GM23338 (cell line): Measurements from ENCODE around the gene PSMG1. TPM values are rescaled to one million over a fixed set of nuclear protein-coding genes. Genes with fewer than 3 reads are reported as not detected.
"Not testable (repeated sequence)": the region's sequence is repeated elsewhere in the genome, so short reads cannot be mapped to it uniquely, and the experiment has no call there.

Experiments used
- ATAC-seq: fragments of 200-7000 bp; cut with Tn5 transposase; 3 replicates; pipeline ENCODE4 v1.9.1; 2020
- DNase-seq: peaks from one replicate; pipeline ENCODE4 v3.0.0-alpha.2; 2015; ENCODE audit warnings: low spot score
- H2AFZ ChIP-seq: fragments of 200-600 bp; sonication (generic); 2 replicates; pipeline ENCODE4 v1.8.0; 2016; ENCODE audit warnings: antibody characterized with exemption, mild to moderate bottlenecking, moderate library complexity
- H3F3A ChIP-seq: fragments of 200-600 bp; sonication (generic); replicated peaks from 2 replicates; pipeline ENCODE4 v1.8.0; 2017; ENCODE audit warnings: antibody characterized with exemption, mixed run types, low read depth
- H3K27ac ChIP-seq: fragments of 200-600 bp; sonication (generic); 2 replicates; pipeline ENCODE4 v1.6.1; 2016; ENCODE audit warnings: low read depth
- H3K27me3 ChIP-seq: fragments of 200-600 bp; sonication (generic); 2 replicates; pipeline ENCODE4 v1.8.0; 2016; ENCODE audit warnings: mild to moderate bottlenecking, mixed run types, moderate library complexity; ENCODE audit not compliant: insufficient read depth
- H3K36me3 ChIP-seq: fragments of 200-600 bp; sonication (generic); 2 replicates; pipeline ENCODE4 v1.8.0; 2016; ENCODE audit warnings: mild to moderate bottlenecking; ENCODE audit not compliant: insufficient read depth
- H3K4me1 ChIP-seq: fragments of 200-600 bp; sonication (generic); 2 replicates; pipeline ENCODE4 v1.8.0; 2016; ENCODE audit warnings: mild to moderate bottlenecking, moderate library complexity; ENCODE audit not compliant: insufficient read depth
- H3K4me2 ChIP-seq: fragments of 200-600 bp; sonication (generic); 2 replicates; pipeline ENCODE4 v1.7.1; 2017; ENCODE audit warnings: mixed run types
- H3K4me3 ChIP-seq: fragments of 200-600 bp; sonication (generic); 2 replicates; pipeline ENCODE4 v1.6.1; 2016; ENCODE audit warnings: mixed run types
- H3K79me2 ChIP-seq: fragments of 200-600 bp; sonication (generic); replicated peaks from 2 replicates; pipeline ENCODE4 v1.8.0; 2017; ENCODE audit warnings: mild to moderate bottlenecking; ENCODE audit not compliant: insufficient read depth
- H3K9me2 ChIP-seq: fragments of 200-600 bp; sonication (generic); 2 replicates; pipeline ENCODE4 v1.8.0; 2017; ENCODE audit not compliant: insufficient read depth
- H4K20me1 ChIP-seq: fragments of 200-600 bp; sonication (generic); replicated peaks from 2 replicates; pipeline ENCODE4 v1.8.0; 2017; ENCODE audit warnings: mild to moderate bottlenecking; ENCODE audit not compliant: insufficient read depth
- H3K27ac Mint-ChIP-seq: 2 replicates; pipeline ENCODE4 v1.8.0; 2020; ENCODE audit warnings: inconsistent platforms, mild to moderate bottlenecking, moderate library complexity, mixed read lengths
- H3K27me3 Mint-ChIP-seq: 3 replicates; pipeline ENCODE4 v1.8.0; 2022; ENCODE audit warnings: low read depth, mild to moderate bottlenecking, moderate library complexity, mixed read lengths, inconsistent platforms; ENCODE audit not compliant: insufficient read depth, poor library complexity
- H3K36me3 Mint-ChIP-seq: 3 replicates; pipeline ENCODE4 v1.8.0; 2021; ENCODE audit warnings: low read depth, mild to moderate bottlenecking, inconsistent platforms, moderate library complexity, mixed read lengths
- H3K4me1 Mint-ChIP-seq: 3 replicates; pipeline ENCODE4 v1.8.0; 2020; ENCODE audit warnings: mild to moderate bottlenecking, inconsistent platforms, mixed read lengths
- H3K4me3 Mint-ChIP-seq: 3 replicates; pipeline ENCODE4 v1.8.0; 2021; ENCODE audit warnings: moderate library complexity, mild to moderate bottlenecking, inconsistent platforms, mixed read lengths
- H3K9me3 Mint-ChIP-seq: 3 replicates; pipeline ENCODE4 v1.8.0; 2020; ENCODE audit warnings: moderate library complexity, mild to moderate bottlenecking, inconsistent platforms, mixed read lengths
- EZH2 ChIP-seq: fragments of 200-600 bp; sonication (generic); IDR thresholded peaks from one replicate; pipeline ENCODE4 v1.8.0; 2017; ENCODE audit warnings: antibody characterized with exemption, mild to moderate bottlenecking, low read depth; ENCODE audit not compliant: unreplicated experiment
- EZH2phosphoT487 ChIP-seq: fragments of 200-600 bp; sonication (generic); IDR thresholded peaks from one replicate; pipeline ENCODE4 v1.8.1; 2018; ENCODE audit warnings: antibody characterized with exemption; ENCODE audit not compliant: unreplicated experiment
- NANOG ChIP-seq: IDR thresholded peaks from 2 replicates; pipeline ENCODE4 v1.6.1; 2016; ENCODE audit warnings: antibody characterized with exemption, borderline replicate concordance
- REST ChIP-seq: IDR thresholded peaks from one replicate; pipeline ENCODE4 v1.6.1; 2018; ENCODE audit warnings: antibody characterized with exemption; ENCODE audit not compliant: unreplicated experiment
- STAT1 ChIP-seq: IDR thresholded peaks from one replicate; pipeline ENCODE4 v1.6.1; 2016; ENCODE audit warnings: antibody characterized with exemption; ENCODE audit not compliant: unreplicated experiment
- ZNF331 ChIP-seq: fragments of 250-450 bp; sonication (Bioruptor Pico); IDR thresholded peaks from 2 replicates; pipeline ENCODE4 v1.5.0; 2020; ENCODE audit warnings: low read depth, mild to moderate bottlenecking, moderate library complexity
- ZNF462 ChIP-seq: fragments of 250-450 bp; sonication (Bioruptor Pico); IDR thresholded peaks from 2 replicates; pipeline ENCODE4 v1.5.0; 2020; ENCODE audit warnings: mild to moderate bottlenecking, moderate library complexity
- polyA plus RNA-seq: library from polyadenylated mRNA; unstranded; fragments of >200 nt; fragmentation: Nextera tagmentation; extraction: Ambion mirVana; gene quantifications from 2 replicates; pipeline ENCODE4 v1.2.1, GENCODE V29; 2016
- total RNA-seq: library from RNA; depleted of rRNA; stranded (reverse); fragments of >200 nt; shearing (Covaris generic); gene quantifications from 2 replicates; pipeline ENCODE4 v1.2.3, GENCODE V29; 2014

The PSMG1 gene
- total and polyA plus RNA-seq, 2 experiments from 2014 or later = 78.4 to 158 TPM

- H3K9me3 Mint-ChIP-seq, H3K4me1 ChIP-seq: not testable (repeated sequence)
- H3K36me3 ChIP-seq = peaks cover 23% of the 10 kb centered on the region; the same call in 1 of the 2 replicates
Measured at GRCh38 chr21:39220875-39221274, 37.6 kb upstream of the PSMG1 start.

GRCh38 chr21:39220150-39220549 is 36.9 kb upstream of the PSMG1 start:
- DNase-seq = no peak
- H3K4me3 ChIP-seq = no peak overlapping the region
- Mint-ChIP-seq H3K36me3 (peaks cover 43% of the 10 kb centered on the region), H3K27me3 (no peaks in the 10 kb centered on the region), H3K9me3 (no peaks in the 10 kb centered on the region), H3K4me3 (no peak overlapping the region), H3K27ac (no peak overlapping the region), H3K4me1 (no peaks in the 10 kb centered on the region)
- H3F3A ChIP-seq = no peaks in the 10 kb centered on the region
- H3K4me1 ChIP-seq = no peaks in the 10 kb centered on the region
- ATAC-seq = no peak
- H3K27me3 ChIP-seq = no peaks in the 10 kb centered on the region
- H3K4me2 ChIP-seq = no peak overlapping the region
- peaks cover 23% of the 10 kb centered on the region; the same call in 1 of the 2 replicates for H3K36me3 ChIP-seq
- no peaks in the 10 kb centered on the region; the same call in 1 of the 2 replicates for H3K79me2 ChIP-seq
- TF ChIP-seq EZH2 = no peak
- no peak overlapping the region for H3K27ac ChIP-seq
- H2AFZ ChIP-seq = no peak overlapping the region
- no peaks in the 10 kb centered on the region for H3K9me2 ChIP-seq
- no peaks in the 10 kb centered on the region for H4K20me1 ChIP-seq

More at GRCh38 chr21:39220875-39221274, 37.6 kb upstream of the PSMG1 start:
- not testable (repeated sequence) for H3F3A ChIP-seq, H2AFZ ChIP-seq, H3K79me2 ChIP-seq, H3K27me3 Mint-ChIP-seq, H3K4me1 Mint-ChIP-seq, ATAC-seq, H3K9me2 ChIP-seq, DNase-seq, H3K4me2 ChIP-seq, H4K20me1 ChIP-seq, H3K4me3 ChIP-seq, H3K27me3 ChIP-seq, H3K4me3 Mint-ChIP-seq, H3K27ac ChIP-seq, H3K27ac Mint-ChIP-seq
- peaks cover 39% of the 10 kb centered on the region for H3K36me3 Mint-ChIP-seq

GRCh38 chr21:39218082-39218409 is 34.8 kb upstream of the PSMG1 start:
- no peak overlapping the region for H3K4me3 ChIP-seq
- ATAC-seq = no peak
- no peaks in the 10 kb centered on the region for H4K20me1 ChIP-seq
- no peaks in the 10 kb centered on the region; the same call in 1 of the 2 replicates for H3K79me2 ChIP-seq
- Mint-ChIP-seq H3K4me3 (no peak overlapping the region), H3K27me3 (no peaks in the 10 kb centered on the region), H3K9me3 (no peaks in the 10 kb centered on the region), H3K36me3 (peaks cover 39% of the 10 kb centered on the region), H3K27ac (no peak overlapping the region), H3K4me1 (no peaks in the 10 kb centered on the region)
- H3K4me2 ChIP-seq = no peak overlapping the region
- H3F3A ChIP-seq = no peaks in the 10 kb centered on the region
- no peaks in the 10 kb centered on the region for H3K27me3 ChIP-seq
- no peak overlapping the region for H2AFZ ChIP-seq
- TF ChIP-seq STAT1 (no peak), REST (no peak), ZNF331 (CRISPR knock-in tag) (no peak), NANOG (no peak), EZH2 (no peak), ZNF462 (CRISPR knock-in tag) (no peak), EZH2phosphoT487 (no peak)
- no peak overlapping the region for H3K27ac ChIP-seq
- H3K9me2 ChIP-seq = no peaks in the 10 kb centered on the region
- no peaks in the 10 kb centered on the region for H3K4me1 ChIP-seq
- peaks cover 10% of the 10 kb centered on the region; the same call in 1 of the 2 replicates for H3K36me3 ChIP-seq
- no peak for DNase-seq
